Neural progenitor cell (in vitro differentiated cells): ENCODE measurements around the gene TMEM234. TPM values are rescaled to one million over a fixed set of nuclear protein-coding genes. Genes with fewer than 3 reads are reported as not detected.

Source experiments
- DNase-seq: peaks from one replicate; pipeline ENCODE4 v3.0.0-alpha.2; 2016; ENCODE audit warnings: low spot score
- H2AFZ ChIP-seq: fragments of 200-600 bp; sonication (generic); replicated peaks from 2 replicates; pipeline ENCODE4 v1.6.1; 2016; ENCODE audit warnings: antibody characterized with exemption
- H3F3A ChIP-seq: fragments of 200-600 bp; sonication (generic); 2 replicates; pipeline ENCODE4 v1.6.1; 2016; ENCODE audit warnings: antibody characterized with exemption, low read depth
- H3K27ac ChIP-seq: fragments of 200-600 bp; sonication (generic); 2 replicates; pipeline ENCODE4 v1.5.1; 2016; ENCODE audit warnings: mild to moderate bottlenecking
- H3K27me3 ChIP-seq: fragments of 200-600 bp; sonication (generic); 2 replicates; pipeline ENCODE4 v1.6.1; 2016; ENCODE audit warnings: mild to moderate bottlenecking, moderate library complexity
- H3K36me3 ChIP-seq: fragments of 200-600 bp; sonication (generic); 2 replicates; pipeline ENCODE4 v1.5.1; 2016
- H3K4me1 ChIP-seq: fragments of 200-600 bp; sonication (generic); 2 replicates; pipeline ENCODE4 v1.6.1; 2016; ENCODE audit warnings: mixed run types
- H3K4me2 ChIP-seq: fragments of 200-600 bp; sonication (generic); 2 replicates; pipeline ENCODE4 v1.6.1; 2016
- H3K4me3 ChIP-seq: fragments of 200-600 bp; sonication (generic); 2 replicates; pipeline ENCODE4 v1.5.1; 2016
- H3K79me2 ChIP-seq: fragments of 200-600 bp; sonication (generic); 2 replicates; pipeline ENCODE4 v1.6.1; 2016; ENCODE audit warnings: low read depth
- H3K9ac ChIP-seq: fragments of 200-600 bp; sonication (generic); 2 replicates; pipeline ENCODE4 v1.6.1; 2016
- H3K9me3 ChIP-seq: fragments of 200-600 bp; sonication (generic); 2 replicates; pipeline ENCODE4 v1.5.1; 2016; ENCODE audit warnings: low read depth
- H4K20me1 ChIP-seq: fragments of 200-600 bp; sonication (generic); 2 replicates; pipeline ENCODE4 v1.6.1; 2016; ENCODE audit warnings: low read depth
- H3K27ac Mint-ChIP-seq: 3 replicates; pipeline ENCODE4 v1.8.0; 2021; ENCODE audit warnings: mixed read lengths
- H3K27me3 Mint-ChIP-seq: 2 replicates; pipeline ENCODE4 v1.8.0; 2022; ENCODE audit warnings: low read depth, mild to moderate bottlenecking, inconsistent platforms, moderate library complexity, mixed read lengths; ENCODE audit not compliant: insufficient read depth
- H3K36me3 Mint-ChIP-seq: 3 replicates; pipeline ENCODE4 v1.8.0; 2021; ENCODE audit warnings: mixed read lengths
- H3K4me1 Mint-ChIP-seq: 3 replicates; pipeline ENCODE4 v1.8.0; 2021; ENCODE audit warnings: mixed read lengths
- H3K4me3 Mint-ChIP-seq: 3 replicates; pipeline ENCODE4 v1.8.0; 2021; ENCODE audit warnings: mild to moderate bottlenecking, moderate library complexity, mixed read lengths
- H3K9me3 Mint-ChIP-seq: 3 replicates; pipeline ENCODE4 v1.8.0; 2020; ENCODE audit warnings: mixed read lengths
- CTCF ChIP-seq: fragments of 200-600 bp; sonication (generic); IDR thresholded peaks from 2 replicates; pipeline ENCODE4 v1.5.1; 2017; ENCODE audit warnings: antibody characterized with exemption, mild to moderate bottlenecking
- EZH2 ChIP-seq: fragments of 200-600 bp; sonication (generic); IDR thresholded peaks from 2 replicates; pipeline ENCODE4 v1.6.1; 2017; ENCODE audit warnings: antibody characterized with exemption, mild to moderate bottlenecking, moderate library complexity
- EZH2phosphoT487 ChIP-seq: fragments of 200-600 bp; sonication (generic); IDR thresholded peaks from 2 replicates; pipeline ENCODE4 v1.6.1; 2017; ENCODE audit warnings: antibody characterized with exemption
- total RNA-seq: library from RNA; depleted of rRNA; stranded (reverse); fragments of >200 nt; gene quantifications from 2 replicates; pipeline ENCODE4 v1.2.3, GENCODE V29; 2015; ENCODE audit warnings: low replicate concordance

TMEM234 gene
- total RNA-seq, 1 donor from 2014 or later: 6.0 TPM

DNA sequence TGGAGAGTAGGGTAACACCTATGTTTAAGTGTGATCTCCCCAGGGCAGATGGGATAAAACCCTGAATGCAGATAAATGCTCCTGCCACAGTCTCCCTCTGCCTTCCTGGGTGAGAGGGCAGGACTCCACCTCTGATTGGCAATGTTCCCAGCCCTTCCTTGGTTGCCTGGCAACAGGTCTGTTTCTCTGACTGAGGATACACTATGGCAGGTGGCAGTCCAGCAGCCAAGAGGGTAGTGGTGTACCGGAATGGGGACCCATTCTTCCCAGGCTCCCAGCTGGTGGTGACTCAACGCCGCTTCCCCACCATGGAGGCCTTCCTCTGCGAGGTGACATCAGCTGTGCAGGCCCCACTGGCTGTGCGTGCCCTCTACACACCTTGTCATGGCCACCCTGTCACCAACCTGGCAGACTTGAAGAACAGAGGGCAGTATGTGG lies 13.2 kb downstream of the TMEM234 start, which contains the start of gene DCDC2B:
Gene DCDC2B (plus strand): TSS at position 199 of the 438 bp plus-strand sequence. CDS start 5 bp downstream, at position 204.
- no peaks in the 10 kb centered on the region for H3K9me3 ChIP-seq
- H3K27me3 ChIP-seq: peaks cover 11% of the 10 kb centered on the region
- Mint-ChIP-seq H3K9me3 (no peaks in the 10 kb centered on the region), H3K4me3 (peak within 1 kb of the TSS; percentile 35), H3K27me3 (peaks cover 3% of the 10 kb centered on the region), H3K36me3 (peaks cover 9% of the 10 kb centered on the region), H3K27ac (peak within 1 kb of the TSS; percentile 53), H3K4me1 (peaks cover 15% of the 10 kb centered on the region)
- no peak for DNase-seq
- H3K36me3 ChIP-seq: no peaks in the 10 kb centered on the region
- no peak for TF ChIP-seq EZH2
- TF ChIP-seq EZH2phosphoT487: no peak
- no peak for TF ChIP-seq CTCF
- H4K20me1 ChIP-seq: no peaks in the 10 kb centered on the region
- H3K4me1 ChIP-seq: peaks cover 5% of the 10 kb centered on the region
- H3F3A ChIP-seq: peaks cover 8% of the 10 kb centered on the region
- H3K4me3 ChIP-seq: no peak within 1 kb of the TSS
- no peaks in the 10 kb centered on the region for H3K79me2 ChIP-seq
- no peak within 1 kb of the TSS for H3K9ac ChIP-seq
- H3K27ac ChIP-seq: no peak within 1 kb of the TSS
- no peak within 1 kb of the TSS for H2AFZ ChIP-seq
- no peak within 1 kb of the TSS for H3K4me2 ChIP-seq

- Histone ChIP-seq H4K20me1 (no peaks in the 10 kb centered on the region), H3K4me2 (no peak overlapping the region), H3K9me3 (no peaks in the 10 kb centered on the region), H3K79me2 (no peaks in the 10 kb centered on the region), H3F3A (peaks cover 8% of the 10 kb centered on the region), H3K27ac (no peak overlapping the region), H3K9ac (no peak overlapping the region), H3K27me3 (peaks cover 11% of the 10 kb centered on the region), H2AFZ (no peak overlapping the region), H3K4me1 (peaks cover 5% of the 10 kb centered on the region), H3K36me3 (no peaks in the 10 kb centered on the region), H3K4me3 (no peak overlapping the region)
- no peak overlapping the region for H3K4me3 Mint-ChIP-seq
- peaks cover 9% of the 10 kb centered on the region for H3K36me3 Mint-ChIP-seq
- H3K9me3 Mint-ChIP-seq: no peaks in the 10 kb centered on the region
- no peak overlapping the region for H3K27ac Mint-ChIP-seq
- peaks cover 4% of the 10 kb centered on the region for H3K27me3 Mint-ChIP-seq
- peaks cover 15% of the 10 kb centered on the region for H3K4me1 Mint-ChIP-seq
- no peak for TF ChIP-seq CTCF
- DNase-seq: no peak
These were observed 13.7 kb downstream of the TMEM234 start for GRCh38 chr1:32208469-32208868.

DNA sequence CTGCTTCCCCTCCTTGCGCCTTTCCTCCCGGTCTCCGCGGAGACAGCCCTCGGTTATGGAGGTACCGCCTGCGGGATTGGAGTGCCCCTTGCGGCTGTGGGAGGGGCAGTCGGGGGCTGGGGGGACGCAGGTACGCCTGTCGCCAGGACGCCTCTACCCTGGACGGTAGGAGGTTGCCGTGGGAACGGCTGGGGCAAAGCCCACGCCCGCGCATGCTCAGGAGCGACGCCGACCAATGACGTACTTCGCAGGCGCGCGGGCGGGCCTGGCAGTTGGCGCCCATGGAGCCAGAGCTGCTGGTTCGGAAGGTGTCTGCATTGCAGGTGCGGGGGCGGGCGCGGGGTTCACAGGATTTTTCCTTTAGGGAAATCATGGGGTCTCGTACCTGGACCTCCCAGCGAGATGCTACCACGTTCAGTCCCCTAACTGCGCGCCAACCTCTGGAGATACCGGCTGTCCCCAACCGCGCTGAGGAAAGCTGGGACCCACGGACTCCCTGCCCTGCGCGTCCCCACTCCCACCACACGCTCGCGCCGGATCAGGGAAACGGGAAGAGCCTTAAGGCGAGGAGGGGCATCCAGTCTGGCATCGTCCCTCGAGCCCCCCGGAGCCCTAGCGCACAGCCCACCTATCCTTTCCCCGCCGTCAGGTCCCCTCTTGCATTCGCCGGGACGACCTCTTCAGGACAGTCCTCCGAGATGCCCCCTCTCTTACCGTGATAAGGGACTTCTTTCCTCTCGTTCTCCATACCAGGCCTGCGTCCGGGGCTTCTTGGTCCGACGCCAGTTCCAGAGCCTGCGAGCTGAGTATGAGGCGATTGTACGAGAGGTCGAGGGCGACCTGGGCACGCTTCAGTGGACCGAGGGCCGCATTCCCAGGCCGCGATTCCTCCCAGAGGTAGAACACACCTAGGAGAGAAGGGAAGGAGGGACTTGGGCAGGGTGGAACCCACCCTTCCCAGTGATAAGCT lies 16.5 kb downstream of the TMEM234 start, which contains the start of gene IQCC:
Gene IQCC (plus strand): TSS at position 271 of the 970 bp plus-strand sequence. CDS start 11 bp downstream, at position 282.
- peaks cover 9% of the 10 kb centered on the region for H3K36me3 Mint-ChIP-seq
- peak; percentile 96 for DNase-seq
- Histone ChIP-seq H3K36me3 (no peaks in the 10 kb centered on the region), H3K4me1 (peaks cover 10% of the 10 kb centered on the region), H3F3A (peaks cover 26% of the 10 kb centered on the region), H3K4me2 (peak within 1 kb of the TSS; percentile 94), H3K9ac (peak within 1 kb of the TSS; percentile 78), H4K20me1 (no peaks in the 10 kb centered on the region), H2AFZ (peak within 1 kb of the TSS; percentile 86), H3K4me3 (peak within 1 kb of the TSS; percentile 83), H3K79me2 (no peaks in the 10 kb centered on the region), H3K27me3 (peaks cover 11% of the 10 kb centered on the region), H3K9me3 (no peaks in the 10 kb centered on the region), H3K27ac (no peak within 1 kb of the TSS)
- H3K27me3 Mint-ChIP-seq: peaks cover 6% of the 10 kb centered on the region
- peaks cover 27% of the 10 kb centered on the region for H3K4me1 Mint-ChIP-seq
- TF ChIP-seq CTCF: peak; percentile 38
- no peak for TF ChIP-seq EZH2
- TF ChIP-seq EZH2phosphoT487: no peak
- H3K4me3 Mint-ChIP-seq: peak within 1 kb of the TSS; percentile 92
- H3K9me3 Mint-ChIP-seq: no peaks in the 10 kb centered on the region
- peak within 1 kb of the TSS; percentile 69 for H3K27ac Mint-ChIP-seq
